Activated T-helper 9 cell treated with anti-CD3 and anti-CD28 coated beads, Interleukin-2, amount 50 U/mL, for 16 hours (primary cell): ENCODE results near the gene PRDM16.

Experiments
- DNase-seq: peaks from one replicate; pipeline ENCODE4 v3.0.0-alpha.2; 2020; ENCODE audit warnings: low read depth

Gene PRDM16

GRCh38 chr1:3124246-3124645 lies 55.2 kb downstream of the PRDM16 start:
- DNase-seq: no peak

GRCh38 chr1:3125078-3125477 lies 56.1 kb downstream of the PRDM16 start:
- no peak for DNase-seq

DNA sequence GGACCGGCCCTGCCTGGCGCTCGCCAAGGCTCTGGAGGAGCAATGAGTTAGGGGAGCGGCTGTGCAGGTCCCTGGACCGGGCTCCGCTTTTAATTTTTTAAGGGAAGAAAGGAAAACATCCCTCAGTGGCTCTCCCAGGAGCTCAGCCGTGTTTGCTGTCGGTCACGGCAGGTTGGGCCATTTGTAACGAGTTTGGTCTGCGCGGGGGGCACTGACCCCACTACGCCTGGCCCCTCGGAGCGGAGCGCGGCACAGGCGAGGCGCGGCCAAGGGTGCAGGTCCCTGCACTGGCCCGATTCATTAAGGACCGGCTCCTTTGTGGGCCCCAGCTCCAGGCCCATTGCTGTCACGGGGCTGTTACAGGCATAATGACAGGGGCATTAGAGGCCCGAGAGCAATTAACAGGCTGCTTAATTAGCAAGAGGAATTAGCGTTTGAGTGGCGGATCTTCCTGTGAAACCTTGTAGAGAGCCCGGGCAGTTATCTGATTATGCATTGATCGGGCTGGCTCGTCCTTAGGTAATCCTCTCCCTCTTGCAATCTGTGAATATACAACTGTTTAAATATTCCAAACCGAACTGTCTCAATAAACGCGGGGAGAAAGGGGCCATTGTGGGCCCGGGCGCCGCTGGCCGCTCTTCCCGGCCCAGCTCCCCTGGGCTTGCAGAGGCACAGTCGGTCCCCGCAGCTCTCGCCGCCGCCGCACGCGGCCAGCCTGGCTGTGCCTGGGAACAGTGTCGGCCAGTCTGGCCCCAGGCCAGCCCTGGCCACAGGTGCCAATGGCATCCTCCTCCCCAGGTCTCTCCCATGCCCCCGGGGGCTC lies 56.8 kb downstream of the PRDM16 start:
- DNase-seq: no peak

- DNase-seq: no peak
Observed at GRCh38 chr1:3126756-3127678, 58.0 kb downstream of the PRDM16 start.

- no peak for DNase-seq
Observed at GRCh38 chr1:3127738-3128137, 58.7 kb downstream of the PRDM16 start.

DNA sequence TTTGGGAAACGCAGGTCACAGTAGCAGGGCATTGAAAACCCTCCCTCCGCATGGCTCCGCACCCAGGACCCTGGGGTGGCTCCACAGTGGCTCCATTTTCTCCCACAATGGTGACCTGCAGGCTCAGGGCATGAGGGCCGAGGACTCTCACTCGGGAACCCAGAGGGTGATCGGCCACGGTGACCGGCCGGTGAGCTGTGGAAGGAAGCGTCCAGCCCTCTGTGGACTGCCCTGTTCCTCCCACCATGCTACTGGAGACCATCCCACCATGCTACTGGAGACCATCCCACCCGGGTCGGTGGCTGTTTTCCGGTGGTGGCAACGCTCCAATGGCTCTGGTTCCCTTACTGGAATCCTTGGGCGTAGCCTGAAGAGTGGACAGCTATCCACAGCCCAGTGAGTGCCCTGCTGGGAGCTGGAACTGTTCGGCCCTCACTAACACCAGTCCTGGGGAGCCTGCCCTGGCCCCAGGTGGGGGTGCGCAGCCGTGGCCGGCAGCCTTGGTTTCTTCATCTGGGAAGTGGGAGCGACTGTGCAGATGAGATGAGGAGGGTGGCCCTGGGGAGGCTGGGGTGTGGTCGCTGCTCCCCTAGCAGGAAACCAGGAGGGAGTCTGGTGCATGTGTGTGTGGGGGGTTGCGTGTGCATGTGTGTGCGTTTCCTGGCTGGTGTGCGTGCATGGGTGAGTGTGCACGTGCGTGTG lies 59.6 kb downstream of the PRDM16 start:
- no peak for DNase-seq

- no peak for DNase-seq
Observed at GRCh38 chr1:3129133-3129490, 60.1 kb downstream of the PRDM16 start.

- DNase-seq: no peak
Observed at GRCh38 chr1:3130268-3130667, 61.3 kb downstream of the PRDM16 start.

DNA sequence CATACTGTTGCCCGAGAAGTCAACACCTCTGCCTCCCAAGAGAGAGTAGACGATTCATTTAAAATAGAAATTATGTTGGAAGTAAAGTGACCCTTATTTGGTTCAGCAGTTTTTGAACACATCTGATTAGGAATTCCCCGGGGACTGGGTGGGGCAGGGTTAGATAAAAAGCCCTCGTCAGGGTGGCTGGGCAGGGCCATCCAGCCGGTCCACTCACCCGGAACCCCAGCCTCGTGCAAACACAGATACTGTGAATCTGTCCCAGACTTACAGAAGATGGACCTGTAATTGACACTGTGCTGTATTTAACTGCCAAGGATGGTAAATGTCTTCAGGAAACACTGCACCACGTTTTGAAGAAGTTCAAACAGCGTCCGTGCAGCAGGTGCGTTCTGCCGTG lies 63.7 kb downstream of the PRDM16 start:
- DNase-seq: no peak

GRCh38 chr1:3133686-3134085 lies 64.7 kb downstream of the PRDM16 start:
- DNase-seq: no peak

DNA sequence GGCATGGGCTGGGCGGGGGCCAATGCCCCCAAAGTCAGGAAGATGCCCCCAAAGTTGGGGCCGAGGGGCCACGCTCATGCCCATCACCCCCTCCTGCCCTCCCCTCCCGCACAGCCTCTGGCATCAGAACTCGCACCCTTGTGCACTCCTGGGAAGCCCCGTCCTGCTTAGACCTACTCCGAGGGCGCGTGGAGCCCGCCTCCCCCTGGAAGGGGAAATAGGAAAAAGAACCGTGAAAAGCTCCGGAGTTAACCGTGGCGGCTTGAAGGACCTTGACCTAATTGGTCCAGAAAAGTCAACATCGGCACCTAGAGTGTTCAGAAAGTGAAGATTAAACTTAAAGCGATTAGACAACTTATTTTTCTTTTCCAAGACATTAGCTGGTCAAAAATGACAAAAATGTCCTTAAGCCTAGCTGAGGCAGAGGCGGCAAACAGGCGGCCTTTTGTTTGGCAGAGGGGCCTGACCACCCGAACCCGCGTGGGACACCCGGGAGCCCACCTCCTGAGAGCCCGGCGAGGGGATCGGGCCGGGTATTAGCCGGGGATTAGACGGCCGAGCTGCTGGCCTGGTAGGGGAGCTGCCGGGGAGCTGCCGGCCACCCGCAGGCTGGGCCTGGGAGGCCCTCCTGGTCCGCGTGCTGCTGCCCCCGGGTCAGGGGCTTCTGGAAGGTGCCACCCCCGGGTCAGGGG lies 65.5 kb downstream of the PRDM16 start:
- DNase-seq: no peak

GRCh38 chr1:3135073-3135702 lies 66.2 kb downstream of the PRDM16 start:
- DNase-seq: no peak

DNA sequence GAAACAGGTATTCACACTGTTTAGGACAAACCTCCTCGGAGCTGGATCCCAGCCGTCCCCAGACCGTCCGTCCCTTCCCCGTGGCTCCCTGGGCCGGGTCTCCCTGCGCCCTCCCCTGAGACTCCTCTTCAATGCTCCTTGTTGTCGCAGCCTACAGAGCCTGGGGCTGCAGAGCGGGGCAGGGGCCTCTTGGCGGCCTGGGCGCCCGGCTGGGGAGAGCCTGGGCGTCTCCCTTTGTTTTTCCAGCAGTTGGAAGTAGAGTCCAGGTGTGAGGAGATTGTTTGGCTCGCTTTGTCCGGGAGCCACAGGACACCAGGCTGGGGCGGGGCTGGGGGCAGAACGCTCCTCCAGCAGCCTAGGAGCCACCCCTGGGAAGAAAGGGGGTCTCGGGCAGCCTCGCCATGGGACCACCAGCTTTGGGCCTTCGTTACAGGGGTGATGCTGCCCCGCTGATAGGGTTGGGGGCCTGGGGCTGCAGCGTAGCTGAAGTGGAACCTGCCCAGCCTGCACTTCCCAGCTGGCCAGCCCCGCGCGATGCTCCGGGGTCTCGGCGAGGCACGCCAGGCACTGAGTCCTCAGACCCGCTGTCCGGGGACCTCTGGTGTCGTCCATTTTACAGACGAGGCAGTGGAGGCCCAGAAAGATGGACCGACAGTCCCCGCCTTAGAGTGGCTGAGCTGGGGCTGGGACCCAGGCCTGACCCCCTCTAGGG lies 66.9 kb downstream of the PRDM16 start:
- no peak for DNase-seq

DNA sequence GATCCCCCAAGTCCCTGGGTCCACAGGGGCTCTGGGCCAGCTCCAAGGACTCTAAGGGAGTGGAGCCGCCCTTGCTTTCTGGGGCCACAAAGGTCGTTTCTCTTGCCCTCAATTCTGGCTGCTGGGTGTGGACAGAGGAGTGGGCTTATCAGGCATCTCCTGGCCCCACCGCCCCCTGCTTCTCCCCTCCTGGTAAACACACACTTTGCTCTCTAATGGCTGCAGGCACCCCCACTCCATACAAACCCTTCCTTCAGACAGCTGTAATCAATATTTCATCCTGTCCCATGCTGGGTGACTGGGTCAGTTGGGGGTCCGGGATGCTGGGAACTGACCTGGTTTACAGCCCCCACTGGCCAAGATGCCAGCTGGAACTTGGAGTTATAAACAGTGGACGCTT lies 67.5 kb downstream of the PRDM16 start:
- no peak for DNase-seq

DNA sequence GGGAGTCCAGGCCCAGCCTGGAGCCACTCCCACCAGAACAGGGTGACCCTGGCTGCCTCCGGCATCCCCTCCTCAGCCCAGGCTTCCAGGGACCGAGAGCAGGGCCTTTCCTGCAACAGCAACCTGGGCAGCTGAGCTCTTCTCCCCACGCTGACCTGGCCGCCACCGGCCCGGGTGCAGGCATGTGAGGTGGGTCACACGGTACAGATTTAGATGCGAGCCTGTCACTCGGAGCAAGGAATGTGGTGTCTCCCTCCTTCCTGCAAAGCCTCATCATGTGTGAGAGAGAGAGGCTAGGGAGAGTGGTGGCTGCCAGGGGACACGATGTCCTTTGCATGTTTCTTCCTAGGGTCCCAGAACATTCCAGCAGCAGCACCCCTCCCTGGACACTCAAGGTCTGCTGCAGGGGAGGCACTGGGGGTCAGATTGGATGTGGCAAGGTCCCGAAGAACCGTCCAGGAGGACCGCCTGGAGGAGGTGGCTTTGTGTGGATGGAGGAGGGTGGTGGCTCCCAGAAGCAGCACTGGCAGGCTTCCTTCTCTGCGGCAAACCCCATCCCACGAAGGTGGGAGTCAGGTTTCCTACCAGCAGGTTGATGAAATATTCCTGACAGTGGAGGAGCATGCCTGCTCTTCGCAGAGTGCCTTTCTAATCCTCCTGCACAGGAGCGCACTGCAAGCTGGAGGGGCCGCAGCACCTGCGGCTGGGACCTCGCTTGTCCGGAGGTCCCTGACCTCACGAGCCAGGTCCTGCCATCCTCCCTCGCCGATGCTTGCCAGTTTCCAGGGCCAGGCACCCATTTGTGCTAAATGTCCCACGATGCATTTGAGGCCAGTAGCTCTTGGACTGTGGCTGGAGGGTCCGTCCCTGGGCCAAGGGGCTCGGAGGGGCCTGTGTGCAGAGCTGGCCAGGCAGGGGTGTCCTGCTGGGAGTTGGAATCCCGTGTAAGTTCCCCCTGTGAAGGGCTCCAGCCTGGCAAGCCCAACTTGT lies 68.4 kb downstream of the PRDM16 start:
- DNase-seq: no peak

- no peak for DNase-seq
Observed at GRCh38 chr1:3138623-3139151, 69.7 kb downstream of the PRDM16 start.

DNA sequence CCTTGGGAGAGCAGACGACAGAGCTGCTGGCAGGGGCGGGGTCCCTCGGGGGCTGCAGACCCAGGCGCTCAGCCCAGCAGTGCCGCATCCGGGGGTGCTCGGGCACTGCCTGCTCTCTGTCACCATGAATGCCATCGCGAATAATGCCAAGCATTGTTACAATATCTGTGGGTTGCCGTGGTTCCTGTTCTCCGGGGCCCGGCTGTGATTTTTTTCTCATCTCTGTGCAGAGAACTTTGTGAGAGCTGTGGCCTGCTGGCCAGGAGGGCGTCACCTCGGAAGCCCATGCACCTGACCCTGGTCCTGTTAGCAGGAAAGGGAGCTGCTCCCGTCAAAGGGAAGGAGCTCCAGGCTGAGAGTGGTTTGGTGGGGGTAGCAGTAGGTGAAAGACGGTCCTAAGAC lies 70.4 kb downstream of the PRDM16 start:
- no peak for DNase-seq

GRCh38 chr1:3139871-3140361 lies 70.9 kb downstream of the PRDM16 start:
- no peak for DNase-seq

DNA sequence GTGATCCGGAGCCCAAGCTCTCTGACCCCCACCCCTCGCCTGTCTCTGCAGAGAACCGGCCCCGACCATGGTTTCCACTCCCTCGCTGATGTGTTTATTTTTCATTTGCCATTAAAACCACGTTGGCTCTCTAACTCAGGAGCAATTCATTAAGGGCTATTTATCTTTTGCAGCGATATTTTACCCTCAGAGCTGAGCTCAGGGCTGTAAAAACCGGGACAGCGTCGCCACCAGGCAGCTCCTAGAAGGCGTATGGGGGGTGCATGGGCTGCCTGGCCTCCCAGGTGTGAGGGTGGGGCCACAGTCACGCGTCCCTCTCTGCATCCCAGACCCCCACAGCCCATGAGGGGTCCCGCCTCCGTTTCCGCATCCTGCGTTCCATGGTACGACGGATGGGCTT lies 71.4 kb downstream of the PRDM16 start:
- DNase-seq: no peak
